ENCODE measurements around the gene BUD23. TPM values are rescaled to one million over a fixed set of nuclear protein-coding genes. Genes with fewer than 3 reads are reported as not detected.
A peak's percentile ranks its signal among the peaks of the same experiment; 100 is the strongest.

BUD23 gene
- total and polyA plus RNA-seq, 9 of the 15 experiments (the other 6 are each of a cell fraction or from before 2014, with no cell fraction given), result 79.5 to 270 (median 150) TPM

GRCh38 chr7:73698410-73698809, 15.0 kb downstream of the BUD23 start:
- no peak for ATAC-seq
- Histone ChIP-seq H3K27ac (ENCODE audit: extremely low read depth, low read depth, low read length) (no peak overlapping the region), H3K9ac (ENCODE audit: insufficient read depth in 1 of 2, low read depth in 2 of 2, low read length in 2 of 2) (no peak overlapping the region; a peak in 1 of 4 replicates), H3K4me1 (replicated peaks in 1 of 2; ENCODE audit: control insufficient read depth in 2 of 2, insufficient read depth in 2 of 2, low read length in 2 of 2) (peaks cover 2 to 29% of the 10 kb centered on the region in 2 experiments; a peak in 4 of 5 replicates), H4K20me1 (replicated peaks; ENCODE audit: control insufficient read depth, insufficient read depth, low read length) (peaks cover 17% of the 10 kb centered on the region), H3K9me1 (ENCODE audit: control insufficient read depth, insufficient read depth, low read length) (no peaks in the 10 kb centered on the region), H3K79me2 (ENCODE audit: control insufficient read depth, insufficient read depth, low read length) (no peaks in the 10 kb centered on the region), H2AFZ (ENCODE audit: low read depth, low read length) (no peak overlapping the region), H3K4me3 (no peak overlapping the region), H3K9me3 (replicated peaks; ENCODE audit: control insufficient read depth, insufficient read depth, low read depth, low read length) (no peaks in the 10 kb centered on the region), H3K27me3 (ENCODE audit: control insufficient read depth in 2 of 2, insufficient read depth in 2 of 2, low read length in 2 of 2) (no peaks in the 10 kb centered on the region; a peak in 1 of 5 replicates), H3K36me3 (ENCODE audit: control insufficient read depth, insufficient read depth, low read length) (peaks cover 77% of the 10 kb centered on the region; the same call in 2 of the 3 replicates), H3K4me2 (ENCODE audit: insufficient read depth, low read length) (no peak overlapping the region)
- intact Hi-C loops (cut with micrococcal nuclease) (no loop called here), in situ Hi-C loops (cut with MboI) (no loop called here)
- no peak for FAIRE-seq
- TF ChIP-seq POLR2A (conservative IDR thresholded peaks at IDR 0.05) (peak; percentile 29), RBM34 (IDR thresholded peaks at IDR 0.05; ENCODE audit: borderline replicate concordance, insufficient read depth, low read length) (no peak), GABPA (tag; conservative IDR thresholded peaks at IDR 0.05; ENCODE audit: low read depth) (no peak), POLR2AphosphoS5 (IDR thresholded peaks at IDR 0.05; ENCODE audit: control insufficient read depth, insufficient read depth, low read depth, low read length) (peak; percentile 22; the same call in 1 of the 2 replicates), RBFOX2 (IDR thresholded peaks at IDR 0.05; ENCODE audit: low read depth, low read length) (0 out of 2 replicates have a peak, but pooled peaks have one; percentile 3), ZBED1 (IDR thresholded peaks at IDR 0.05) (no peak), TCF3 (CRISPR knock-in tag; IDR thresholded peaks at IDR 0.05) (no peak), SUPT5H (IDR thresholded peaks at IDR 0.05) (peak; percentile 66), TEAD4 (IDR thresholded peaks at IDR 0.05; ENCODE audit: low read length) (no peak), TEAD4 (CRISPR knock-in tag; IDR thresholded peaks at IDR 0.05; ENCODE audit: borderline replicate concordance) (no peak), TSC22D4 (tag; IDR thresholded peaks at IDR 0.05) (no peak), PTBP1 (IDR thresholded peaks at IDR 0.05; ENCODE audit: low read depth, low read length) (no peak), THRAP3 (IDR thresholded peaks at IDR 0.05; ENCODE audit: borderline replicate concordance) (no peak)
- DNase-seq (ENCODE audit: extremely low read depth in 1 of 4, low spot score in 3 of 4), result no peak
- ChIA-PET CTCF (ENCODE audit: low intra/inter-chr PET ratio) (no interaction called here), POLR2A (interaction anchor here (0.7 to 2.2 kb wide), 6 partner anchors 7 to 167 kb away, joined by 3 to 9 read pairs (median 3); no protein-coding TSS in a partner anchor)
- BruUV-seq (replicated peaks), result no TSS peak
- 86% methylated on average over 7 of the region's 7 CpGs for WGBS (ENCODE audit: insufficient coverage, low coverage, missing lambda C conversion rate)
